Gastroesophageal sphincter (tissue), 3 donors: ENCODE results near the gene COA4.
"Not testable (repeated sequence)": the region's sequence is repeated elsewhere in the genome, so short reads cannot be mapped to it uniquely, and the experiment has no call there.

Experiments used
- CTCF ChIP-seq, 4 experiments: fragments of 200-600 bp in 2 of 4; fragments of 450-650 bp in 2 of 4; sonication (generic) in 1 of 4; IDR thresholded peaks; one replicate each; pipeline ENCODE4 v1.5.1; 2017 to 2019; ENCODE audit warnings: antibody characterized with exemption in 4 of 4, mild to moderate bottlenecking in 2 of 4, moderate library complexity in 2 of 4
- EP300 ChIP-seq: sonication (generic); formaldehyde crosslinking; IDR thresholded peaks from one replicate; pipeline ENCODE4 v1.6.1; 2017; ENCODE audit warnings: antibody characterized with exemption, mild to moderate bottlenecking

GRCh38 chr11:73880449-73880848 lies 3.8 kb upstream of the COA4 start:
- TF ChIP-seq EP300; CTCF (IDR thresholded peaks at IDR 0.05): not testable (repeated sequence)
